Measurements from ENCODE around the gene COMMD1.
"Not testable (repeated sequence)": the region's sequence is repeated elsewhere in the genome, so short reads cannot be mapped to it uniquely, and the experiment has no call there.

COMMD1 gene

DNA sequence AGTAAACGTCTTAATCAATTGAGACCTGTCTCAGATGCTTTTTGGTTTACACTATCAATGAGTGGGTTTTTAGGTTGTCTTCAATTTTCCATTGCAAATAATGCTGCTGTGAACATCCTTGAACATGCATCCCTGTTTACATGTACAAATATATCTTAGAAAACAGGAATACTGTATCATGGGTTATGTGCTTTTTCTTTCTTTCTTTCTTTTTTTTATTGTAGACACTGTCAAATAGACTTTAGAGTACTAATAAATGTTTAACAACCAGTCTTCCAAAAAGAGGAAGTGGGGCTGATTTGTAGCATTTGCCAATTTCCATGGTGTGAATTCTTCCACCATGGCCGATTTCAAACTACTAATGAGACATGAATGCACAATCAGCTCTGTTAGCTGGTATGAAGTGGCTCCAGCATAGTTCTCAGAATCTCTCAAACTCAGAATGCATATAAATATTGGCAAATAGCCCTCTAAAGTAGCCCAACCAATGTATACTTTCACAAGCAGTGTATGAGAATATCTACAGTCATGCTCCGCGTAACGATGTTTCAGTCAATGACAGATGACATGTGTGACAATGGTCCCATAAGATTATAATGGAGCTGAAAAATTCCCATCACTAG, 240.1 kb downstream of the COMMD1 start:
- no peaks in the 10 kb centered on the region for H3K27me3 ChIP-seq
- no peak for DNase-seq
- H3K4me1 ChIP-seq, result peaks cover 7% of the 10 kb centered on the region
- H3K9me3 ChIP-seq, result no peaks in the 10 kb centered on the region
- TF ChIP-seq, protein P1, sequence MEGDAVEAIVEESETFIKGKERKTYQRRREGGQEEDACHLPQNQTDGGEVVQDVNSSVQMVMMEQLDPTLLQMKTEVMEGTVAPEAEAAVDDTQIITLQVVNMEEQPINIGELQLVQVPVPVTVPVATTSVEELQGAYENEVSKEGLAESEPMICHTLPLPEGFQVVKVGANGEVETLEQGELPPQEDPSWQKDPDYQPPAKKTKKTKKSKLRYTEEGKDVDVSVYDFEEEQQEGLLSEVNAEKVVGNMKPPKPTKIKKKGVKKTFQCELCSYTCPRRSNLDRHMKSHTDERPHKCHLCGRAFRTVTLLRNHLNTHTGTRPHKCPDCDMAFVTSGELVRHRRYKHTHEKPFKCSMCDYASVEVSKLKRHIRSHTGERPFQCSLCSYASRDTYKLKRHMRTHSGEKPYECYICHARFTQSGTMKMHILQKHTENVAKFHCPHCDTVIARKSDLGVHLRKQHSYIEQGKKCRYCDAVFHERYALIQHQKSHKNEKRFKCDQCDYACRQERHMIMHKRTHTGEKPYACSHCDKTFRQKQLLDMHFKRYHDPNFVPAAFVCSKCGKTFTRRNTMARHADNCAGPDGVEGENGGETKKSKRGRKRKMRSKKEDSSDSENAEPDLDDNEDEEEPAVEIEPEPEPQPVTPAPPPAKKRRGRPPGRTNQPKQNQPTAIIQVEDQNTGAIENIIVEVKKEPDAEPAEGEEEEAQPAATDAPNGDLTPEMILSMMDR (IDR thresholded peaks at IDR 0.05; ENCODE audit: low read depth, low read length), result no peak
- no peaks in the 10 kb centered on the region for H3K36me3 ChIP-seq
- H3K4me3 ChIP-seq (ENCODE audit: low read depth, low read length), result no peak overlapping the region

DNA sequence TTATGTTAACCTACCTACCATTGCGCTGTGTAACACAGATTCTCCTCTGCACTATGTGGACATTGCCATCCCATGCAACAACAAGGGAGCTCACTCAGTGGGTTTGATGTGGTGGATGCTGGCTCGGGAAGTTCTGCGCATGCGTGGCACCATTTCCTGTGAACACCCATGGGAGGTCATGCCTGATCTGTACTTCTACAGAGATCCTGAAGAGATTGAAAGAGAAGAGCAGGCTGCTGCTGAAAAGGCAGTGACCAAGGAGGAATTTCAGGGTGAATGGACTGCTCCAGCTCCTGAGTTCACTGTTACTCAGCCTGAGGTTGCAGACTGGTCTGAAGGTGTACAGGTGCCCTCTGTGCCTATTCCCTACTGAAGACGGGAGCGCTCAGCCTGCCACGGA, 241.3 kb downstream of the COMMD1 start:
- not testable (repeated sequence) for H3K36me3 ChIP-seq; H3K4me3 ChIP-seq (ENCODE audit: low read depth, low read length); H3K9me3 ChIP-seq; DNase-seq; H3K27me3 ChIP-seq; H3K4me1 ChIP-seq

DNA sequence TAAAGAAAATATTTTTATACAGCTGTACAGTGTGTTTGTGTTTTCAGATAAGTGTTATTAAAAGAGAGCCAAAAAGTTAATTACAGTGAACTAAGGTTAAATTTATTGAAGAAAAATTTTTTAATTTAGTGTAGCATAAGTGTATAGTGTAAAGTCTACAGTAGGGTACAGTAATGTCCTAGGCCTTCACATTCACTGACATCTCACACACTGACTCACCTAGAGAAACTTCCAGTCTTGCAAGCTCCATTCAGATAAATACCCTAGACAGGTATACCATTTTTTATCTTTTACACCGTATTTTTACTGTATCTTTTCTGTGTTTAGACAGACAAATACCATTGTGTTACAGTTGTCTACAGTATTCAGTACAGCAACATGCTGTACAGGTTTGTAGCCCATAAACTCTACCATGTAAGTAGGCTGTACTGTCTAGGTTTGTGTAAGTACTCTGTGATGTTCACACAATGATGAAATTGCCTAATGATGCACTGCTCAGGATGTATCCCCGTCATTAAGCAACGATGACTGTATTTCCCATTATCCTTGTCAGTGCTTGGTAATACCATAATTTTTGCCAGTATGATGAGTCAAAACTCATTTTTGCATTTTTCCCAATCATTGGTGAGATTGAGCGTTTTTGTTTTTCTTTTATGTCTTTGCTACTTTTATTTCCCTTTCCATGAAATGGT, 242.3 kb downstream of the COMMD1 start:
- Histone ChIP-seq H3K4me1 (peaks cover 8% of the 10 kb centered on the region), H3K27me3 (no peaks in the 10 kb centered on the region), H3K36me3 (no peaks in the 10 kb centered on the region), H3K9me3 (no peaks in the 10 kb centered on the region), H3K4me3 (ENCODE audit: low read depth, low read length) (no peak overlapping the region)
- TF ChIP-seq, protein P1 (IDR thresholded peaks at IDR 0.05; ENCODE audit: low read depth, low read length), result no peak
- DNase-seq, result no peak

DNA sequence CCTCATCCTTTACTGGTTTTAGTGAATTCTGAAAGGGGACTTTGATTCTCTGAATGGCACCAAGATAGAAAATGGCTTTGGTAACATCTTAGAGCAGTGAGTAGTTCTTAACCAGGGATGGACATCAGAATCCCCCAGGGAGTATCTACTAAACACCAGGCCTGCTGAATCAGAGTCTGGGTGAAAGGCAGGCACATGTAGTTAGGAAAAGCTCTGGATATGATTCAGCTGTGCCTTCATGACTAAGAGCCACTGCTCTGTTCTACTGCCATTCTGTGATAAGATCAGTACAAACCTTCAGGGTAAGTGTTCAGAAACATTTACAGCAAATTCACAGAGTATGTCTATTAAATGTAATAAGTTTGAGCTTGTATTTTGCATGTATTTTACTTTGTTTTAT, 244.2 kb downstream of the COMMD1 start:
- TF ChIP-seq, protein P1 (IDR thresholded peaks at IDR 0.05; ENCODE audit: low read depth, low read length), result no peak
- Histone ChIP-seq H3K27me3 (no peaks in the 10 kb centered on the region), H3K4me3 (ENCODE audit: low read depth, low read length) (no peak overlapping the region), H3K36me3 (no peaks in the 10 kb centered on the region), H3K9me3 (no peaks in the 10 kb centered on the region), H3K4me1 (peaks cover 8% of the 10 kb centered on the region)
- peak; percentile 67 for DNase-seq

DNA sequence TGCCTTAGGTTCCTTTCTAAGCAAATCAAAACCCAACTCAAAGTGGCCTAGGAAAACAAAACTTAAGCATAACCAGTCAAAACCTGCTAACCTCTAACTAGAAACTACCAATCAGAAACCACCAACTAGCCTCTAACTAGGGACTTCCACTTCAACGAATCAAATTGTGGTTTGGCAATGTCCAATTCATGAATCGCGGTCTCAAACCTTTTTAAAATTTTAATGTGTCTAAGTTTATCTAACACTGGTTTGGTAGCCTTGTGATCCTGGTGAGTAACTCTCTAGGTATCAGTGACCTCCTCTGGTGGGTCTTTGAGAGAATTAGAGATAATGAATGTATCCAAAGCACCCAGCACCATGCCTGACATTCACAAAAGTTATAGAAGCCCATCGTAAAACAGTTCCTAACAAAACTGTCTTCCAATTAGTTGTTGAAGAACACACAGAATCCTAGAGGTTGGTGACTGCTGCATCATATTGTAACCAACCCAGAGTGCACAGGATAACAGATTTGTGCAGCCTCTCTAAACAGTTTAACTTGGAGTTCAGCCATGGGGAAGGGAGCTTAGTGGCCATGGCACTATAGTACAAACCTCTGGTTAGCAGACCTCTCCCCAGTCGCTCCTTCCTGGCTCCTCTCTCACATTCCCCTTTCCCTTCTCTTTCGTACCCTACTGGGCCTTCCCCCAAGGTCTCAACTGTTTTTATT, 245.3 kb downstream of the COMMD1 start:
- no peaks in the 10 kb centered on the region for H3K36me3 ChIP-seq
- no peak overlapping the region for H3K4me3 ChIP-seq (ENCODE audit: low read depth, low read length)
- no peaks in the 10 kb centered on the region for H3K27me3 ChIP-seq
- TF ChIP-seq, protein P1 (IDR thresholded peaks at IDR 0.05; ENCODE audit: low read depth, low read length), result no peak
- H3K4me1 ChIP-seq, result peaks cover 8% of the 10 kb centered on the region
- H3K9me3 ChIP-seq, result no peaks in the 10 kb centered on the region
- DNase-seq, result no peak

DNA sequence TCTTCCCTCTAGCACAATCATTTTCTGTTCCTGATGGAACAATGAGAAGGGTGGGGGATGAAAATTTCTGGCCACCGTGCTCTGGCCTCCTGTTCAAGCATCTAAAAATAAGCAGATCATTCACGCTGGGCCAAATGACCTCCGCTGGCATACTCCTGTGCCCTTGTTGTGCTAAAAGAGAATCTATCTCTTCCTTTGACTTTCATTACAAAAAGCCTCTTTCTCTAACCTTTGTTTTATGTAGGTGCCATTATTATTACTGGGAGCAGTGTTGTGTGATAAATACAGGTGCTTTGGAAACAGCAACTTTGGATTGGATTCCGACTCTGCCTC, 245.8 kb downstream of the COMMD1 start:
- Histone ChIP-seq H3K9me3 (no peaks in the 10 kb centered on the region), H3K4me1 (peaks cover 8% of the 10 kb centered on the region), H3K4me3 (ENCODE audit: low read depth, low read length) (no peak overlapping the region), H3K27me3 (no peaks in the 10 kb centered on the region), H3K36me3 (no peaks in the 10 kb centered on the region)
- no peak for DNase-seq
- TF ChIP-seq, protein P1 (IDR thresholded peaks at IDR 0.05; ENCODE audit: low read depth, low read length), result no peak
